Measurements from ENCODE around the gene CPNE9. TPM values are rescaled to one million over a fixed set of nuclear protein-coding genes. Genes with fewer than 3 reads are reported as not detected.

CPNE9 gene
- total and polyA plus RNA-seq, 2 experiments from 2014 or later, result 7.0 to 8.8 TPM

DNA sequence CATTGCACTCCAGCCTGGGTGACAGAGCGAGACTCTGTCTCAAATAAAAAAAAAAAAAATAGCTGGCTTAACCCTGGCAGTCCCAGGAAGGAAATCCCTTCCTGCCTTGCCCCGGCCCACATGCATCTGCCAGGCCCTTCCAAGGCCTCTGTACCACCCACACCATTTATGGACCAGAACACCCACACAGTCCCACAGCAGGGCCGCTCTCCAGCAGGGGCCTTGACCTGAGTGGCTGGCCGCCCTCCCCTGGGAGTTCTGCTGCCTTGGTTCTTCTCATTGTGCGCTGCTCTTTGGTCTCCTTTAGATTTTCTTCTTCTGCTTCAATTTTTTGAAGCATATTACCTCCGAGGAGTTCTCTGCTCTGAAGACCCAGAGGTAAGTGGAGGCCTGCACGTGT, 16.1 kb upstream of the CPNE9 start:
- Mint-ChIP-seq H3K4me3 (no peak overlapping the region), H3K36me3 (ENCODE audit: low read depth) (peaks cover 52% of the 10 kb centered on the region), H3K27me3 (ENCODE audit: insufficient read depth, low read depth, poor library complexity) (no peaks in the 10 kb centered on the region), H3K4me1 (no peaks in the 10 kb centered on the region; the same call in 2 of the 3 replicates), H3K9me3 (no peaks in the 10 kb centered on the region; the same call in 2 of the 3 replicates), H3K27ac (no peak overlapping the region)
- peaks cover 11% of the 10 kb centered on the region for H3K36me3 ChIP-seq (ENCODE audit: insufficient read depth)
- H3K9me2 ChIP-seq (ENCODE audit: insufficient read depth), result no peaks in the 10 kb centered on the region
- no peak overlapping the region for H3K4me3 ChIP-seq
- DNase-seq (ENCODE audit: low spot score) (no peak), ATAC-seq (no peak)
- no peaks in the 10 kb centered on the region for H3F3A ChIP-seq (replicated peaks; ENCODE audit: low read depth)
- TF ChIP-seq, protein P1, sequence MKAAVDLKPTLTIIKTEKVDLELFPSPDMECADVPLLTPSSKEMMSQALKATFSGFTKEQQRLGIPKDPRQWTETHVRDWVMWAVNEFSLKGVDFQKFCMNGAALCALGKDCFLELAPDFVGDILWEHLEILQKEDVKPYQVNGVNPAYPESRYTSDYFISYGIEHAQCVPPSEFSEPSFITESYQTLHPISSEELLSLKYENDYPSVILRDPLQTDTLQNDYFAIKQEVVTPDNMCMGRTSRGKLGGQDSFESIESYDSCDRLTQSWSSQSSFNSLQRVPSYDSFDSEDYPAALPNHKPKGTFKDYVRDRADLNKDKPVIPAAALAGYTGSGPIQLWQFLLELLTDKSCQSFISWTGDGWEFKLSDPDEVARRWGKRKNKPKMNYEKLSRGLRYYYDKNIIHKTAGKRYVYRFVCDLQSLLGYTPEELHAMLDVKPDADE (IDR thresholded peaks at IDR 0.05), result no peak
- TF ChIP-seq EZH2phosphoT487 (IDR thresholded peaks at IDR 0.05; ENCODE audit: unreplicated experiment) (no peak), CREB1 (CRISPR knock-in tag; IDR thresholded peaks at IDR 0.05; ENCODE audit: low read depth) (no peak), ZNF114 (CRISPR knock-in tag; IDR thresholded peaks at IDR 0.05) (no peak), EZH2 (IDR thresholded peaks at IDR 0.05; ENCODE audit: low read depth, unreplicated experiment) (no peak)
- no peak overlapping the region for H3K4me2 ChIP-seq
- H3K4me1 ChIP-seq (ENCODE audit: insufficient read depth), result no peaks in the 10 kb centered on the region
- no peak overlapping the region for H2AFZ ChIP-seq
- no peak overlapping the region for H3K27ac ChIP-seq (ENCODE audit: low read depth)
- H3K27me3 ChIP-seq (ENCODE audit: insufficient read depth), result no peaks in the 10 kb centered on the region
- H3K79me2 ChIP-seq (replicated peaks; ENCODE audit: insufficient read depth), result no peaks in the 10 kb centered on the region
- H4K20me1 ChIP-seq (replicated peaks; ENCODE audit: insufficient read depth), result no peaks in the 10 kb centered on the region

DNA sequence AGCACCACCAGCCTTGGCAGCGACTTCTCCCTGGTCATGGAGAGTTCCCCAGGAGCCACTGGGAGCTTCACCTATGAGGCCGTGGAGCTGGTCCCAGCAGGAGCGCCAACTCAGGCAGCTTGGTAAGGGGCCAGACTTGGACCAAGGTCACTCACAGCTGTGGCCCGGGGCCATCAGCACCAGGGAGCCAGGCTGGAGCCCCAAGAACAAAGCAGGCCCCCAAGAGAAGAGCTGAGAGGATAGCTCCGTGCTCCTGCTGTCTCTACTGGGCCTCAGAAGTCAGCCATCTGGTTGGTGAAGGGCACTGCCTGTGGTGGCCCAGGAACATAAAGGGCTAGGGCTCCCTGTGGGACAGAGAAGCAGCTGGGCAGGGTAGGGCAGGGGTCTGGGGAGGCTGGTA, 14.7 kb upstream of the CPNE9 start:
- no peaks in the 10 kb centered on the region for H3K9me2 ChIP-seq (ENCODE audit: insufficient read depth)
- no peaks in the 10 kb centered on the region for H3K4me1 ChIP-seq (ENCODE audit: insufficient read depth)
- no peak overlapping the region for H3K4me3 ChIP-seq
- no peaks in the 10 kb centered on the region for H4K20me1 ChIP-seq (replicated peaks; ENCODE audit: insufficient read depth)
- H2AFZ ChIP-seq, result no peak overlapping the region
- DNase-seq (ENCODE audit: low spot score) (no peak), ATAC-seq (no peak)
- no peaks in the 10 kb centered on the region; the same call in 2 of the 3 replicates for H3K9me3 Mint-ChIP-seq
- H3K4me2 ChIP-seq, result no peak overlapping the region
- no peak overlapping the region for H3K27ac Mint-ChIP-seq
- H3K27me3 Mint-ChIP-seq (ENCODE audit: insufficient read depth, low read depth, poor library complexity), result no peaks in the 10 kb centered on the region
- no peaks in the 10 kb centered on the region for H3K27me3 ChIP-seq (ENCODE audit: insufficient read depth)
- no peaks in the 10 kb centered on the region for H3F3A ChIP-seq (replicated peaks; ENCODE audit: low read depth)
- H3K4me1 Mint-ChIP-seq, result no peaks in the 10 kb centered on the region; the same call in 2 of the 3 replicates
- H3K27ac ChIP-seq (ENCODE audit: low read depth), result no peak overlapping the region
- peaks cover 11% of the 10 kb centered on the region for H3K36me3 ChIP-seq (ENCODE audit: insufficient read depth)
- peaks cover 44% of the 10 kb centered on the region for H3K36me3 Mint-ChIP-seq (ENCODE audit: low read depth)
- no peak overlapping the region for H3K4me3 Mint-ChIP-seq
- no peaks in the 10 kb centered on the region for H3K79me2 ChIP-seq (replicated peaks; ENCODE audit: insufficient read depth)
- TF ChIP-seq CREB1 (CRISPR knock-in tag; IDR thresholded peaks at IDR 0.05; ENCODE audit: low read depth) (no peak), JUNB (IDR thresholded peaks at IDR 0.05; ENCODE audit: unreplicated experiment) (no peak), NANOG (IDR thresholded peaks at IDR 0.05; ENCODE audit: borderline replicate concordance) (no peak), EZH2 (IDR thresholded peaks at IDR 0.05; ENCODE audit: low read depth, unreplicated experiment) (no peak), EZH2phosphoT487 (IDR thresholded peaks at IDR 0.05; ENCODE audit: unreplicated experiment) (no peak), ZNF114 (CRISPR knock-in tag; IDR thresholded peaks at IDR 0.05) (no peak), STAT1 (IDR thresholded peaks at IDR 0.05; ENCODE audit: unreplicated experiment) (no peak), ZNF331 (CRISPR knock-in tag; IDR thresholded peaks at IDR 0.05; ENCODE audit: low read depth) (no peak)
- TF ChIP-seq, protein P2, sequence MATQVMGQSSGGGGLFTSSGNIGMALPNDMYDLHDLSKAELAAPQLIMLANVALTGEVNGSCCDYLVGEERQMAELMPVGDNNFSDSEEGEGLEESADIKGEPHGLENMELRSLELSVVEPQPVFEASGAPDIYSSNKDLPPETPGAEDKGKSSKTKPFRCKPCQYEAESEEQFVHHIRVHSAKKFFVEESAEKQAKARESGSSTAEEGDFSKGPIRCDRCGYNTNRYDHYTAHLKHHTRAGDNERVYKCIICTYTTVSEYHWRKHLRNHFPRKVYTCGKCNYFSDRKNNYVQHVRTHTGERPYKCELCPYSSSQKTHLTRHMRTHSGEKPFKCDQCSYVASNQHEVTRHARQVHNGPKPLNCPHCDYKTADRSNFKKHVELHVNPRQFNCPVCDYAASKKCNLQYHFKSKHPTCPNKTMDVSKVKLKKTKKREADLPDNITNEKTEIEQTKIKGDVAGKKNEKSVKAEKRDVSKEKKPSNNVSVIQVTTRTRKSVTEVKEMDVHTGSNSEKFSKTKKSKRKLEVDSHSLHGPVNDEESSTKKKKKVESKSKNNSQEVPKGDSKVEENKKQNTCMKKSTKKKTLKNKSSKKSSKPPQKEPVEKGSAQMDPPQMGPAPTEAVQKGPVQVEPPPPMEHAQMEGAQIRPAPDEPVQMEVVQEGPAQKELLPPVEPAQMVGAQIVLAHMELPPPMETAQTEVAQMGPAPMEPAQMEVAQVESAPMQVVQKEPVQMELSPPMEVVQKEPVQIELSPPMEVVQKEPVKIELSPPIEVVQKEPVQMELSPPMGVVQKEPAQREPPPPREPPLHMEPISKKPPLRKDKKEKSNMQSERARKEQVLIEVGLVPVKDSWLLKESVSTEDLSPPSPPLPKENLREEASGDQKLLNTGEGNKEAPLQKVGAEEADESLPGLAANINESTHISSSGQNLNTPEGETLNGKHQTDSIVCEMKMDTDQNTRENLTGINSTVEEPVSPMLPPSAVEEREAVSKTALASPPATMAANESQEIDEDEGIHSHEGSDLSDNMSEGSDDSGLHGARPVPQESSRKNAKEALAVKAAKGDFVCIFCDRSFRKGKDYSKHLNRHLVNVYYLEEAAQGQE (IDR thresholded peaks at IDR 0.05; ENCODE audit: unreplicated experiment), result no peak
- TF ChIP-seq, protein P3, sequence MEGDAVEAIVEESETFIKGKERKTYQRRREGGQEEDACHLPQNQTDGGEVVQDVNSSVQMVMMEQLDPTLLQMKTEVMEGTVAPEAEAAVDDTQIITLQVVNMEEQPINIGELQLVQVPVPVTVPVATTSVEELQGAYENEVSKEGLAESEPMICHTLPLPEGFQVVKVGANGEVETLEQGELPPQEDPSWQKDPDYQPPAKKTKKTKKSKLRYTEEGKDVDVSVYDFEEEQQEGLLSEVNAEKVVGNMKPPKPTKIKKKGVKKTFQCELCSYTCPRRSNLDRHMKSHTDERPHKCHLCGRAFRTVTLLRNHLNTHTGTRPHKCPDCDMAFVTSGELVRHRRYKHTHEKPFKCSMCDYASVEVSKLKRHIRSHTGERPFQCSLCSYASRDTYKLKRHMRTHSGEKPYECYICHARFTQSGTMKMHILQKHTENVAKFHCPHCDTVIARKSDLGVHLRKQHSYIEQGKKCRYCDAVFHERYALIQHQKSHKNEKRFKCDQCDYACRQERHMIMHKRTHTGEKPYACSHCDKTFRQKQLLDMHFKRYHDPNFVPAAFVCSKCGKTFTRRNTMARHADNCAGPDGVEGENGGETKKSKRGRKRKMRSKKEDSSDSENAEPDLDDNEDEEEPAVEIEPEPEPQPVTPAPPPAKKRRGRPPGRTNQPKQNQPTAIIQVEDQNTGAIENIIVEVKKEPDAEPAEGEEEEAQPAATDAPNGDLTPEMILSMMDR (conservative IDR thresholded peaks at IDR 0.05; ENCODE audit: low read depth in 2 of 2), result no peak
- TF ChIP-seq, protein P1 (IDR thresholded peaks at IDR 0.05), result no peak
